HG03432 (cell line): ENCODE measurements around the gene EZH1.

ENCODE experiments used
- ATAC-seq: cut with Tn5 transposase; IDR thresholded peaks from one replicate; pipeline ENCODE4 v1.9.1; 2021; ENCODE audit warnings: mild to moderate bottlenecking, moderate library complexity; ENCODE audit not compliant: unreplicated experiment

The EZH1 gene

GRCh38 chr17:42725143-42725542 is 19.7 kb downstream of the EZH1 start:
- no peak for ATAC-seq

DNA sequence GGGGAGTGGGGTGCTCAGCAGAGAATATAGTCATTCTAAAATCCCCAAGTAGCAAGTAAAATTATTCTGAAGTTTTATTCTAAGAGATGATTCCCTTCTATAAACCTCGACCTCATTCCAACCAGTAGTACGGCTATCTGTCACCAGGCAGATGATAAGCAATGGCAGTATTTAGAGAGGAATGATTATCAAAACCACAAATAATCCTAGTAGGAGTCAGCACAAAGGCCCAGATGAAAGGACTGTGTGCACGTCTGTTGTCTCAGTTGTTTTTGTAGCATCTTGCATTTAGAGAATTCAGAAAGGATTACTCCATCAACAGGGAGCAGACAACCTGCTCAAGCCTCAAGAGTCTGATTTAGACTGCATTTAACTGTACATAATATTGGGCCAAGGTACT is 21.2 kb downstream of the EZH1 start:
- ATAC-seq = no peak

GRCh38 chr17:42720996-42721583 is 23.8 kb downstream of the EZH1 start:
- ATAC-seq = no peak

DNA sequence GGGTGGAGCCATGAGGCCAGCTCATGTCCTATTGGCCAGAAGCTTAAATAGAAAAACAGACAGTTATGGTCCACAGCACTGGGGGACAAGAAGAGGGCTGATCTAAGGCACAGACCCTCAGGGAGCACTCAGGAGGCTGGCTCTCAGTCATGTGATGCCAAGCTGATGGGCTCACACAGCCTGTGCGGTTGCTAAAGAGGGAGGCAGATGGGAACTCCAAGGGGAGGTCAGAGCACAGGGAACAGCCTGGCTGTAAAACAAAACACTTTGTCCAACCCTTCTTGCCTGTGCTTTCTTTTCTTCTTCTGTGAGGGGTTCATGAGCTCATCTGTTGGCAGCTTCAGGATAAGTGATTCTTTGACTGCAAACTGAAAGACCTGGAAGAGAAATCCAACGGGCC is 35.3 kb downstream of the EZH1 start:
- no peak for ATAC-seq

GRCh38 chr17:42708588-42708987 is 36.3 kb downstream of the EZH1 start:
- no peak for ATAC-seq

GRCh38 chr17:42706732-42707131 is 38.1 kb downstream of the EZH1 start:
- ATAC-seq = no peak

- peak; percentile 77 for ATAC-seq
Measured at GRCh38 chr17:42704837-42705494, 39.9 kb downstream of the EZH1 start.

DNA sequence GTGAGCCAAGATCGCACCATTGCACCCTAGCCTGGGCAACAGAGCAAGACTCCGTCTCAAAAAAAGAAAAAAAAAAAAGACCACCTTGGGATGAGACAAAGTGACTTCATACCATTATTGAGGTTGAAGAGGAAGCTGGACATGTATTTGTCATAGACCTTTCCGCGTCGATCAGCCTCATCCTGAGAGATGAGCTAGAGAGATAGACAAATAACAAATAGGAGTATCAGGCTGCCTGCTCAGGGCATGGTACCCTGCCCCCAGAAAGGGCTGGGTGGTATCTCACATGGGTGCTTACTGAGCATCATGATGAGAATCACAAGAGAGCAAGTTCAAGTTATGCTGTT is 40.4 kb downstream of the EZH1 start:
- no peak for ATAC-seq

DNA sequence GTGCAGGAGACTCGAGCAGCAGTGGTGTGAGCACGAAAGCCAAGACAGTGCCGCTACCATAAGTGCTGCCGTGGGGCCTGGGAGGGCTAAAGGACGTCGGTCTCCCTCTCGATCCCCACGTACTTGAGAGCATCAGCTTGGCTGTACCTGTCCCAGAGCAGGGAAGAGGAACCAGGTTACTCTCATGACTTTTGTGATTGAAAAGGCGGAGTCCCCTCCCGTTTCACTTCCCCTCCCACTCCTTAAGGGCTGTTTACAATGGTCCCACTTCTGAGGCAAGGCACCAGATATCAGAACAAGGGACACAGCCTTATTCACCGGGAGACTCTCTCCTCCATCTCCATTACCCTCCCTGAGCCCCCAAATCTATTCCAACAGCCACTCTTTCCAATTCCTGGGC is 42.4 kb downstream of the EZH1 start:
- ATAC-seq = no peak

DNA sequence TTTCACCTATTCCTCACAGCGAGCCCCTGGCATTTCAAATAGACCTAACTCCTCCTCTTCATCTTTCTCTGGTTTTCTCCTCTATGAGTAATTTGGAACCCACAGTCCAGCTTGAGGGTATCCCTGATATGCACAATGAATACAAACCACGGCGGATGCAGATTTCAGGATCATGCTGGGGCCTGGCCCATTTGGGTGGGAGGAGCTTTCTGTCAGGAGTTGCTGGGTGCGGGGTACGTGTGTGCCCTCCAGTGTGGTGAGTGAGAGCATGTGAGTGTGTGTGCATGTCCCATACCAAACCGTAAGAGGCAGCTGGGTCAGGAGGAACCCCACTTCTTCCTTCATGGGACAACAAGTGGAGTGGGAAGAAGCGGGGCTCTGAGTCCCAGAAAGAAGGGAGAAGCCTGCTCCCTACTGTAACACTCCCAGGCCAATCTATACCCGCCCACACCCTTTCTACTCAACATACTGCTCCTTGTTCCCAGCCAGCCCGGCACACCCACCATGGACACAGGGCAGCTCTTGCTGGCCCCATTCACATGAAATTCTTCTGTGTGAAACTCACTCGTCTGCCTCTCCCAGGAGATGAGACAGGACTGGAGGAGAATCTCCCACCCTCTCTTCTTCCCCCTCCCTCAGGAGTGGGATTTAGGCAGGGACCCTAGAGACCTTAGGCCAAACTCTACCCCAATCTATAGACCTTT is 44.1 kb downstream of the EZH1 start:
- ATAC-seq = no peak

- ATAC-seq = no peak
Measured at GRCh38 chr17:42699415-42699740, 45.5 kb downstream of the EZH1 start.

GRCh38 chr17:42698736-42699414 is 46.0 kb downstream of the EZH1 start:
- no peak for ATAC-seq

DNA sequence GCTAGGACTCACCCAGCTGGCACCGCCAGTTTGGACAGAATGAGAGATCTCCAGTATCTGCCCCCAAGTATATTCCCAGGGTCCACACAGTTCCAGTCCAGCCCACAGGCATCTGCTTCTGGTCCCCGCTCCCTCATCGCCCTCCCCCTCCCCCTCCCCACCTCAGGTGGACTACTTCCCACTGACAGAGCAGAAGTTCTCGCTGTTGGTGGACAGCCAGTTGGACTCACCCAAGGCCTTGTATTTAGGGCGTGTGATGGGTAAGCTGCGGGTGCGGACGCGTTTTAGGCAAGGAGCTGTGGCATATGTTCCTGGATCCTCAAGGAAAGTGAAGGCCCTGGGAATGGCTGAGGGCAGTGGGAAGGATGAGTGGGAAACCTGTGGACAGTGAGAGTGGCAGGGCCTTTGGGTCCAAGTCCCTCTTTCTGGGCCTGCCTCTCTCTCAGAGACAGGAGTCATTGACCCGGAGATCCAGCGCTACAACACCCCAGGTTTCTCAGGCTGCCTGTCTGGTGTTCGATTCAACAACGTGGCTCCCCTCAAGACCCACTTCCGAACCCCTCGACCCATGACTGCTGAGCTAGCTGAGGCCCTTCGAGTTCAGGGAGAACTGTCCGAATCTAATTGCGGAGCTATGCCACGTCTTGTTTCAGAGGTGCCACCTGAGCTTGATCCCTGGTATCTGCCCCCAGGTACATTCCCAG is 47.6 kb downstream of the EZH1 start:
- no peak for ATAC-seq

- no peak for ATAC-seq
Measured at GRCh38 chr17:42695500-42695899, 49.3 kb downstream of the EZH1 start.

DNA sequence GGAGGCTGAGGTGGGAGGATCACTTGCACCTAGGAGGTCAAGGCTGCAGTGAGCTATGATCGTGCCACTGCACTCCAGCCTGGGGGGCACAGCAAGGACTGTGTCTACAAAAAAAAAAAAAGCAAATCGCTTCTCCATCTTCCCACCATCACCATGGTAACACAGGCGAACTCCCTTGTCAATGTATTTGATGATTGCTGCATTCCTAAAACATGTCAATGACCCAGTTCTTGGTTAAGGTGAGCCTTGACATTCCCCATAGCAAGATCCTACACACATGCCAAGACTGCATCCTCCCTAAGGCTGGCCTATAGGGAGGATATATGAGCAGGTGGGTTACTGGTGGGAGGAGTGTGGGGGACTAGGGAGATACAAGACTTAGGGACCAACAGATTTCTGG is 50.3 kb downstream of the EZH1 start:
- ATAC-seq = no peak

DNA sequence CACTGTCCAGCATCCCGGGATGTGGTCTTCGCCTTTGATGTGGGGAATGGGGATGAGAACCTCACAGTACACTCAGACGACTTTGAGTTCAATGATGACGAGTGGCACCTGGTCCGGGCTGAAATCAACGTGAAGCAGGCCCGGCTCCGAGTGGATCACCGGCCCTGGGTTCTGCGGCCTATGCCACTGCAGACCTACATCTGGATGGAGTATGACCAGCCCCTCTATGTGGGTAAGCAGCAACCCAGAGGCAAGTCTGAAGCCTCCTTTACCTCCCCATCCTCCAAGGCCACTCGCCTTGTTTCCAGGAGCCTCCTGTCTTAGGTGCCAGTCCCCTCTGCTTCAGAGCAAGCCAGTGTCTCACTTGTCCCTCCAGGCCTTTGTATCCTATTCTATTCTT is 52.4 kb downstream of the EZH1 start:
- ATAC-seq = no peak

DNA sequence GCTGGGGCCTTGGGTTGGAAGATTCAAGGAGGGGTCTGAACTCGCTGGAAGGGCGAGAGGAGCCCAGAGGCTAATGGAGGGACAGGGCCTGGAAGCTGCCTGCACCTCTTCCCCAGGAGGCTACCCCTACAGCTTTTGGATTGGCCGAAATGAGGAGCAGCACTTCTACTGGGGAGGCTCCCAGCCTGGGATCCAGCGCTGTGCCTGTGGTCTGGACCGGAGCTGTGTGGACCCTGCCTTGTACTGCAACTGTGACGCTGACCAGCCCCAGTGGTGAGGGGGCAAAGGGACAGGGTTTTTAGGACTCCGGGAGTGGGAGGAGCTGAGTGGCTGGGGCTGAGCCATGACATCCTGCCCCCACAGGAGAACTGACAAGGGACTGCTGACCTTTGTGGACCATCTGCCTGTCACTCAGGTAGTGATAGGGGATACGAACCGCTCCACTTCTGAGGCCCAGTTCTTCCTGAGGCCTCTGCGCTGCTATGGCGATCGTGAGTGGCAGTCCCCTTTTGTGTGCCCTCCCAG is 53.8 kb downstream of the EZH1 start:
- ATAC-seq = no peak

DNA sequence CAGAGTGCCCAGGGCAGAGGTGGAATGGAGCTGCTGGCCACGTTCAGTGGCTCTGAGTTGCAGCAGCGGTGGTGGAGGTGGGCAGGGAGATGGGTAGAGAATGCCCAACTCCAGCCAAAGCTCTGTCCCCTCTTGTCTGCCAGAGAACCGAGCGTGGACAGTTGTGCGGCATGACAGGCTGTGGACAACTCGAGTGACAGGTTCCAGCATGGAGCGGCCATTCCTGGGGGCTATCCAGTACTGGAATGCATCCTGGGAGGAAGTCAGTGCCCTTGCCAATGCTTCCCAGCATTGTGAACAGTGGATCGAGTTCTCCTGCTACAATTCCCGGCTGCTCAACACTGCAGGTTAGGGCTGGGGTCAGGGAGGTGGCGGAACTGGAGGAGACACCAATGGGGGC is 54.2 kb downstream of the EZH1 start:
- ATAC-seq = no peak

DNA sequence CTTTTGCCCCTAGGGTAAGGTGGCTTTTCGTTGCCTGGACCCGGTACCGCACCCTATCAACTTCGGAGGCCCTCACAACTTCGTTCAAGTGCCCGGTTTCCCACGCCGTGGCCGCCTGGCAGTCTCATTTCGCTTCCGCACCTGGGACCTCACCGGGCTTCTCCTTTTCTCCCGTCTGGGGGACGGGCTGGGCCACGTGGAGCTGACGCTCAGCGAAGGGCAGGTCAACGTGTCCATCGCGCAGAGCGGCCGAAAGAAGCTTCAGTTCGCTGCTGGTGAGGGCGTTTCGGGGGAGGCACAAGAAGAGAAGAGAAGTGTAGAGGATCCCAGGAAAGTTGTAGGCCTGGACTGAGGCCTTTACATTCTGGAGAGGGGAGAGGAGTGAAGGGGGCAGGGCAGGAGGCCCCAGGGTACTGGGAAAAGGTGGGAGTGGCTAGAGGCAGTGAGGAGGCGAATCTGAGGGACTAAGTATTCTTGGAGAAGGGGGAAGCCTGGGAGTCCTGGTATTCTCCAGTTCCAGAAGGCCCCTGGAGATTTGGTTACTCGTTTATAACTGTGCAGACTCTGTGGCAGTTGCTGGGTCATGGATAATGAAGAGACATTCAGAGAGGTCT is 57.0 kb downstream of the EZH1 start:
- no peak for ATAC-seq

DNA sequence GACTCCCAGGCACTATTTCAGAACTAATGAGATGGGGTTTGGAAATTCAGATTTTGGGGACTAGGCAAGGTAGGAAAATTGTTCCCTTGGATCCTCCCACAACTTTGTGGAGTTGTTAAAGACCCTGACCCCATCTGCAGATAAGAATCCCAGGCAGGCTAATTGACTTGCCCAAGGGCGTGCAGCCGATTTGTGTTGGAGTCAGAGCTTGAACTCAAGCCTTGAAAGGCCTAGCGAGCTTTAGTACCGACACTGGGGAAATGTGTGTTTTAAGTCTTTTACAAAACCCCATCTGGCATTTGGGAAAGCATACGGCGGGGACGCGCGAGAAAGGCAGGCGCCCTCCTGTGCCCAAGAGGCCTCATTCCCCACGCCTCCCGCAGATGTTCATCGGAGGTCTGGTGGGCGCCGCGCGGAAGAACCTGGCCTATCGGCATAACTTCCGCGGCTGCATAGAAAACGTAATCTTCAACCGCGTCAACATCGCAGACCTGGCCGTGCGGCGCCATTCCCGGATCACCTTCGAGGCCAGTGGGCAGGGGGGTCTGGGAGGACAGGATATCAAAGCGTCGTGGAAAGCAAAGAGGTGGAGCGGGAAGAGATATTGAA is 58.2 kb downstream of the EZH1 start:
- ATAC-seq = no peak
